ENCODE results near the gene PCYT1B. TPM values are rescaled to one million over a fixed set of nuclear protein-coding genes. Genes with fewer than 3 reads are reported as not detected.

PCYT1B gene
- polyA plus RNA-seq, 3 donors: 0.15 TPM; not detected in 2

DNA sequence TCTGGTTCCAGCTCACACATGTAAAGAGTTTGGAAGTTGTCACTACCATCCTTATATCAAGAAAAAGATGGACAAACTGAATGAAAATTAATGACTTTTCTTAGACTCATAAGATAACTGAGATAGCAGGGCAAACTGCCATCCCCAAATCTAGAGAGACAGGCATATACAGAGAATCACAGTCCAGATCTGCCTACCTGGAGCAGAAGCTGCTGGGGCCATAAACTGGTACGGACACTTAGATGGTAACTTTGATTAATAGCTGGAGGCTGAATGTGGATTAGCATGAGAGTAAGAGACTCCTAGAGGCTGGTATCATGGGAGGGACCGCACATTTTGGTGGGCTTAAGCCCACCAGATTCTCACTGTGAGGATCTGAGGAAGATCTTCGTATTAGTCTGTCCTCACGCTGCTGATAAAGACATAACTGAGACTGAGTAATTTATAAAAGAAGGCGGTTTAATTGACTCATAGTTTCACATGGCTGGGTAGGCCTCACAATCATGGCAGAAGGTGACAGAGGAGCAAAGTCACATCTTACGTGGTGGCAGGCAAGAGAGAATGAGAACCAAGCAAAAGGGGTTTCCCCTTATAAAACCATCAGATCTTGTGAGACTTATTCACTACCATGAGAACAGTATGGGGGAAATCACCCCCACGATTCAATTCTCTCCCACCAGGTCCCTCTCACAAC is 35.7 kb upstream of the PCYT1B start:
- no peaks in the 10 kb centered on the region for H3K27me3 ChIP-seq (ENCODE audit: control insufficient read depth in 2 of 2, insufficient read depth in 2 of 2, low read length in 2 of 2)
- H3K9ac ChIP-seq (ENCODE audit: insufficient read depth, low read length, poor library complexity, severe bottlenecking): no peak overlapping the region
- TF ChIP-seq, protein P1, sequence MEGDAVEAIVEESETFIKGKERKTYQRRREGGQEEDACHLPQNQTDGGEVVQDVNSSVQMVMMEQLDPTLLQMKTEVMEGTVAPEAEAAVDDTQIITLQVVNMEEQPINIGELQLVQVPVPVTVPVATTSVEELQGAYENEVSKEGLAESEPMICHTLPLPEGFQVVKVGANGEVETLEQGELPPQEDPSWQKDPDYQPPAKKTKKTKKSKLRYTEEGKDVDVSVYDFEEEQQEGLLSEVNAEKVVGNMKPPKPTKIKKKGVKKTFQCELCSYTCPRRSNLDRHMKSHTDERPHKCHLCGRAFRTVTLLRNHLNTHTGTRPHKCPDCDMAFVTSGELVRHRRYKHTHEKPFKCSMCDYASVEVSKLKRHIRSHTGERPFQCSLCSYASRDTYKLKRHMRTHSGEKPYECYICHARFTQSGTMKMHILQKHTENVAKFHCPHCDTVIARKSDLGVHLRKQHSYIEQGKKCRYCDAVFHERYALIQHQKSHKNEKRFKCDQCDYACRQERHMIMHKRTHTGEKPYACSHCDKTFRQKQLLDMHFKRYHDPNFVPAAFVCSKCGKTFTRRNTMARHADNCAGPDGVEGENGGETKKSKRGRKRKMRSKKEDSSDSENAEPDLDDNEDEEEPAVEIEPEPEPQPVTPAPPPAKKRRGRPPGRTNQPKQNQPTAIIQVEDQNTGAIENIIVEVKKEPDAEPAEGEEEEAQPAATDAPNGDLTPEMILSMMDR (IDR thresholded peaks at IDR 0.05): no peak
- Mint-ChIP-seq H3K4me1 (no peaks in the 10 kb centered on the region), H3K27me3 (ENCODE audit: low read depth in 3 of 3) (peaks cover 7 to 15% (median 8%) of the 10 kb centered on the region in 3 donors), H3K36me3 (no peaks in the 10 kb centered on the region), H3K27ac (no peak overlapping the region), H3K4me3 (no peak overlapping the region), H3K9me3 (peaks cover 0 to 3% (median 1%) of the 10 kb centered on the region in 7 donors)
- H3K4me2 ChIP-seq (replicated peaks; ENCODE audit: extremely low read depth, low read length, poor library complexity, severe bottlenecking): no peak overlapping the region
- H3K9me3 ChIP-seq (replicated peaks in 1 of 2; ENCODE audit: control insufficient read depth in 1 of 2, insufficient read depth in 1 of 2, low read length in 2 of 2): no peaks in the 10 kb centered on the region
- H4K20me1 ChIP-seq (ENCODE audit: insufficient read depth, low read length): no peaks in the 10 kb centered on the region
- no peaks in the 10 kb centered on the region for H3K4me1 ChIP-seq (ENCODE audit: control insufficient read depth in 1 of 2, insufficient read depth in 2 of 2, low read length in 2 of 2)
- WGBS (ENCODE audit: insufficient coverage): 93% methylated on average over 3 of the region's 7 CpGs
- H3K27ac ChIP-seq (ENCODE audit: low read depth in 1 of 2, low read length in 2 of 2): no peak overlapping the region
- intact Hi-C loops (cut with micrococcal nuclease): no loop called here
- no peaks in the 10 kb centered on the region for H3K36me3 ChIP-seq (replicated peaks in 1 of 2; ENCODE audit: control insufficient read depth in 1 of 2, insufficient read depth in 2 of 2, low read length in 2 of 2)
- no peak overlapping the region for H2AFZ ChIP-seq (ENCODE audit: insufficient read depth, low read depth, low read length, poor library complexity, severe bottlenecking)
- no peak for DNase-seq
- H3K79me2 ChIP-seq (ENCODE audit: insufficient read depth, low read length): no peaks in the 10 kb centered on the region
- H3K4me3 ChIP-seq (replicated peaks in 1 of 3; ENCODE audit: low read depth in 2 of 3, low read length in 3 of 3): no peak overlapping the region

DNA sequence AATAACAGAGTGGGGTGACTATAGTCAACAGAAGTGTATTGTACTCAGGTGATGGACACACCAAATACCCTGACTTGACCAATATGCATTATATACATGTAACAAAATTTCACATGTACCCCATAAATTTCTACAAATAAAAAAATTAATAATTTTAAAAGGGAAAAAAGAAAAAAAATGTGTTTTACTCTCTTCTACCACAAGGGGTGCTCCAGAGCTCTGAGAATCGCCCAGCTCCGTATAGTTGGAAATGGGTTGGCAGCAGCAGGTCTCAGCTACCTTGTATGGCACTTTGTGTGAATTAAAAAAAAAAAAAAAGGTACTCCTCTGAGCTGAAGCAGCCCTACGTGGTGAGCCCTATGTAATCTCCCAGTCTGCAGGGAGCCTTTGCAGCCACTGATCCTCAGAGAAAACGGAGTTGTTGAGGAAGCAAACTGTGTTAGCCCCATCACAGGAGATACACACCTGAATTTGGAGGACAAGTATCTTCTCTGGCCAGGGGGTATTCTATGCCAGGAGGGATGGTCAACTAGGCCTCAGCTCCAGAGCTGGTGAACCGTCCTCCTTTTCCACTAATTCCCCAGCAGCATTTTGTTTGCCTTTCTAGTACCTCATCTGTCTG is 29.4 kb upstream of the PCYT1B start:
- intact Hi-C loops (cut with micrococcal nuclease): no loop called here
- H3K9me3 ChIP-seq (replicated peaks in 1 of 2; ENCODE audit: control insufficient read depth in 1 of 2, insufficient read depth in 1 of 2, low read length in 2 of 2): no peaks in the 10 kb centered on the region
- H3K27ac ChIP-seq (ENCODE audit: low read depth in 1 of 2, low read length in 2 of 2): no peak overlapping the region
- Mint-ChIP-seq H3K9me3 (peaks cover 0 to 3% (median 0%) of the 10 kb centered on the region in 7 donors), H3K4me3 (no peak overlapping the region), H3K27ac (no peak overlapping the region), H3K36me3 (no peaks in the 10 kb centered on the region), H3K27me3 (ENCODE audit: low read depth in 3 of 3) (peaks cover 3 to 6% (median 4%) of the 10 kb centered on the region in 3 donors), H3K4me1 (peaks cover 1% of the 10 kb centered on the region)
- TF ChIP-seq, protein P1 (IDR thresholded peaks at IDR 0.05): peak; percentile 59
- no peaks in the 10 kb centered on the region for H3K36me3 ChIP-seq (replicated peaks in 1 of 2; ENCODE audit: control insufficient read depth in 1 of 2, insufficient read depth in 2 of 2, low read length in 2 of 2)
- H3K4me2 ChIP-seq (replicated peaks; ENCODE audit: extremely low read depth, low read length, poor library complexity, severe bottlenecking): no peak overlapping the region
- no peak overlapping the region for H3K4me3 ChIP-seq (replicated peaks in 1 of 3; ENCODE audit: low read depth in 2 of 3, low read length in 3 of 3)
- peak in 1 of 3 donors; percentile 1 for DNase-seq
- no peak overlapping the region for H3K9ac ChIP-seq (ENCODE audit: insufficient read depth, low read length, poor library complexity, severe bottlenecking)
- no peaks in the 10 kb centered on the region for H3K79me2 ChIP-seq (ENCODE audit: insufficient read depth, low read length)
- peak overlapping the region; percentile 3 for H2AFZ ChIP-seq (ENCODE audit: insufficient read depth, low read depth, low read length, poor library complexity, severe bottlenecking)
- no peaks in the 10 kb centered on the region for H3K4me1 ChIP-seq (ENCODE audit: control insufficient read depth in 1 of 2, insufficient read depth in 2 of 2, low read length in 2 of 2)
- no peaks in the 10 kb centered on the region for H4K20me1 ChIP-seq (ENCODE audit: insufficient read depth, low read length)
- no peaks in the 10 kb centered on the region for H3K27me3 ChIP-seq (ENCODE audit: control insufficient read depth in 2 of 2, insufficient read depth in 2 of 2, low read length in 2 of 2)
- no CpG with 5 or more reads among the region's 5 CpGs for WGBS (ENCODE audit: insufficient coverage)

All from CD14-positive monocyte (primary cell).